Urothelium cell line (cell line): ENCODE data around the gene FBN3.
"Not testable (repeated sequence)": the region's sequence is repeated elsewhere in the genome, so short reads cannot be mapped to it uniquely, and the experiment has no call there.

Experiments
- DNase-seq: peaks from one replicate; pipeline ENCODE4 v3.0.0; 2011; ENCODE audit warnings: low spot score, mixed read lengths
- FAIRE-seq: peaks from 2 replicates; lab custom pipeline; 2011; peaks lifted over from hg19 to GRCh38; lab: Jason Lieb, UNC

Gene FBN3

DNA sequence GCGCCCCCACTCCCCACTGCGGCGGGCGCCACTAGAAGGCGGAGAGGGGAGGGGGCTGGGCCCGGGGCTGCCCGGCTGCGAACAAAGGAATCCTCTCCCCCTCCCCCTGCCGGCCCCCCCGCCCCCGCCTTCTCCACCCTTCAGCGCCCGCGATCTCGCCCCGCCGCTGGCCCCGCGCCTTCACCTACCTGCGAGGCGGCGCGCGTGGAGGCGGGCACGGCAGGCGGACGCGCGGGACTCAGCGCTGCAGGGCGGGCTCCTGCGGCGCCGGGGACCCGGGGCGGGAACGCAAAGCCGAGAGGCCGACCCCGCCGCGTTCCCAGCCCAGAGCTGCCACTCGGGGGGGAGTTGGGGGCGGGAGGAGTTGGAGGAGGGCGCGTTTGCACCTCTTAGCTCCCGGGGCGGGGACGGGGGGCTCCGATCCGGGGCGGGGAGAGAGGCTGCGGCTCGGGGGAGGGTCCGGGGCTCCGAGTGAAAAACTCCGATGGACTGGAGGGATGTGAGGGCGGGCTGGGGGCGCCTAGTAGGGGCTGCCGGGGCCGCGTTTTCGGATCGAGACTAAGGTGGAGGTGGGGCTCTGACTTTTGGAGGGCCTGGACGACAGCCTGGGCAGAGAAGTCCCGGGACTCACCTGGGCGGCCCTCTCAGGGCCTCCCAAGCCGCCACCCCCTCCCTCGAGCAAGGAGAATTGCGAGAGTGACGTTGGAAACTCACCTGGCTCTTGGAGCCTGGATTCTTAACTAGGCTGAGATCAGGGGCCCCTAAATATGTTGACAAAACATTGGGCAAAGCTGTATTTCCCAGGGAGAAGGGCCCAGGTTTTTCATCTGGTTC, at the start of gene FBN3:
FBN3 (minus strand) TSS at position 332 of the 834 bp plus-strand sequence. CDS start 2,112 bp downstream, outside the sequence.
- DNase-seq (no peak), FAIRE-seq (no peak)

DNA sequence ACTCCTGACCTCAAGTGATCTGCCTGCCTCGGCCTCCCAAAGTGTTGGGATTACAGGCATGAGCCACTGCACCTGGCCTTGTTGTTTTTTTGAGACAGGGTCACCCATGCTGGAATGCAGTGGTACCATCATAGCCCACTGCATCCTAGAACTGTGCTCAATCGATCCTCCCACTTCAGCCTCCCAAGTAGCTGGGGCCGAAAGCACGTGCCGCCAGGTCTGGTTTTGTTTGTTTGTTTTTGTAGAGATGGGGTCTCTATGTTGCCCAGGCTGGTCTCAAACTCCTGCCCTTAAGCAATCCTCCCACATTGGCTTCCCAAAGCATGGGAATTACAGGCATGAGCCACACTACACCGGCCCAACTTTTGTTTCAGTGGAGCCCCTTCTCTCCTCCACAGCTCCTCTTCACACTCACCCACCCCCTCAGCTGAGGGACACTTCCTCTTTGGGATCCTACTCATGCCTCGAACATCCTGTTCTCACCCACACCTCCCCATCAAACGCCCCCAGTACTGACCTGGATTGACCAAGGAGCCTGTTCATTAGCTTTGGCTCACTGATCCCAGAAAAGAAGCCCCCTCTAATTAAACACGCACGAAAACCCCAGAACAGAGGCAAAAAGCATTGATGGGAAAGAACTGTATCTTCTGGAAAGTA, 47.0 kb upstream of the FBN3 start:
- FAIRE-seq, result no peak

DNA sequence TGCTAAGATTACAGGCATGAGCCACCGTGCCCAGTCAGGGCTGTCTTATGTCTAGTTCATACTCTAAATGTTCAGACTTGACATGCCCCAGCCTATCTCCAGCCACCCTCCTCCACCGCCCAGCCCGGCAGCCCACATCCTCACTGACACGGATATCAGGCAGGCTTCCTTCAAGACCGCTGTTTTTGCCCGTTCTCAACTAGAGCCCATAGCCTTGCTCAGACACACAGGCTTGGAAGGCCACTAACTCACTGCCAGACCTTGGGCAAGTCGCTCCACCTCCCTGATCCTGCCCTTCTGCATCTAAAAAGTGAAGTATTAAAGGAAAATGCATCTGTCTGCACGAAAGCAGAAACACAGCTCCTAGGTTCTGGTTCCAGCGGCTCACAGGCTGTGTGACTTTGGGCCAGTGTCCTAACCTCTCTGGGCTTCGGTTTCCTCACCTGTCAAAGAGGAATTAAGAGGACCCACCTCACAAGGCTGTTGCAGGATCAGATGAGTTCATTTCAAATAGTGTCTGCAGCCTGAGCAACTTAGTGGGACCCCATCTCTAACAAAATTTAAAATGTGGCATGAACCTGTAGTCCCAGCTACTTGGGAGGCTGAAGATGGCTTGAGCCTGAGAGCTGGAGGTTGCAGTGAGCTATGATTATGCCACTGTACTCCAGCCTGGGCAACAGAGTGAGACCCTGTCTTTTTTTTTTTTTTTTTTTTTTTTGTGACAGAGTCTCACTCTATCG, 45.3 kb upstream of the FBN3 start:
- FAIRE-seq (no peak), DNase-seq (no peak)

More for the DNA sequence above, 47.0 kb upstream of the FBN3 start:
- no peak for DNase-seq

DNA sequence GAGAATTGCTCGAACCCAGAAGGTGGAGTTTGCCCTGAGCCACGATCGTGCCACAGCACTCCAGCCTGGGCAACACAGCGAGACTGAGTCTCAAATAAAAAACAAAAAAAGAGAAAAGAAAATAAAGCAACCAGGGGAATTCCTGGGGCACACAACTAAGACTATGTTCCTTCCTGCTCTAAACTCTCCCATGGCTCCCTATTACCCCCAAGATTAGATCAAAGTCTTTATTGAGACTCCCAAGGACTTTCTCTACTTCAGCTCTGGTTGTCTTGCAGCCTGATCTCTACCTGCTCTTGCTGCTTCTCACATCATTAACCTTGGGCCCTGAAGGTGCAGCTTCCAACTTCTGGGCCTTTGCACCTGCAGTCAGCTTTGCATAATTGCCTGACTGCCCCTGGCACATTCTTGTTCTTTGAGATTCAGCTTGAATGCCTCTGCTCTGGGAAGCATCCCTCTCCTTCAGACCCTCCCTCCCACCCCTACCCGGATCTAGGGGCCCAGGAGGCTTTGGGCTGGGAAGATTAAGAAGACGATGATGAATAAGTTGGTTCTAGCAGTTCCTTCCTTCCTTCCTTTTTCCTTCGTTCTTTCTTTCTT, 42.9 kb upstream of the FBN3 start:
- FAIRE-seq, result no peak
- no peak for DNase-seq

DNA sequence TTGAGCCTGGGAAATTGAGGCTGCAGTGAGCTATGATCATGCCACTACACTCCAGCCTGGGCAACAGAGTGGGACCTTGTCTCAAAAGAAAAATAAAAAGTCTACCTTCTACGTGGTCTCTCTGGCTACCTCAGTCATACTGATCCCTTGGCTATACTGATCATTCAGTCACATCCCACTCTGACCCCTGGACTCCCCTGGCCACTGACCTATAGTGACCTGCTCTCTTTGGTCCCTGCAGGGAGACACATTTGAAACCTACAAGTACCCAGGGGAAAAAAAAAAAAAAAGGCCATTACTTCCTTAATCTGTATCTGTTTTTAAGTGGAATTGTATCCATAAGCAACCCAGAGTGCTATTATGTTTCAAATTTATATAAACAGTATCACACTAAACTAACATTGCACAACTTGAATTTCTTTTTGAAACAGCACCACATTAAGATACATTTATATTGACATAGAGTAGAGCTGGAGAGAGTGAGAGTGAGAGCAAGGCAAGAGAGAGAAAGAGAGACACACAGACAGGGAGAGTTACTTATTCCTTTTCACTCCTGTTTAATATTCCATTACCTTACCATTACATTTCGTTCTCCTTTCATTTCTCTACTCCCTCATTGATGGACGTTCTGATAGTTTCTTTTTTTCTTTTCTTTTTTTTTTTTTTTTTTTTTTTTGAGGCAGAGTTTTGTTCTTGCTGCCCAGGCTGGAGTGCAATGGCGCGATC, 36.1 kb upstream of the FBN3 start:
- DNase-seq (no peak), FAIRE-seq (no peak)

DNA sequence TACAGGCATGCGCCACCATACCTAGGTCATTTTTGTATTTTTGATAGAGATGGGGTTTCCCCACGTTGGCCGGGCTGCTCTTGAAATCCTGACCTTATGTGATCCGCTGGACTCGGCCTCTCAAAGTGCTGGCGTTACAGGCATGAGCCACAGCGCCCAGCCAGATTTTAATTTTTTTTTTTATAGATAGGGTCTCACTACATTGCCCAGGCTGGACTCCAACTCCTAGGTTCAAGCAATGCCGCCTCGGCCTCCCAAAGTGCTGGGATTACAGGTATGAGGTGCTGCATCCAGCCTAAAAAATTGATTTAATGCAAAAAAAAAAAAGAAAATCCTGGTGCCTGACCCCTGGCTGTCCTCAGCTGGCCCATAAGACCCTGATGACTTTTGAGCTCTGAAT, 34.9 kb upstream of the FBN3 start:
- DNase-seq (no peak), FAIRE-seq (no peak)

DNA sequence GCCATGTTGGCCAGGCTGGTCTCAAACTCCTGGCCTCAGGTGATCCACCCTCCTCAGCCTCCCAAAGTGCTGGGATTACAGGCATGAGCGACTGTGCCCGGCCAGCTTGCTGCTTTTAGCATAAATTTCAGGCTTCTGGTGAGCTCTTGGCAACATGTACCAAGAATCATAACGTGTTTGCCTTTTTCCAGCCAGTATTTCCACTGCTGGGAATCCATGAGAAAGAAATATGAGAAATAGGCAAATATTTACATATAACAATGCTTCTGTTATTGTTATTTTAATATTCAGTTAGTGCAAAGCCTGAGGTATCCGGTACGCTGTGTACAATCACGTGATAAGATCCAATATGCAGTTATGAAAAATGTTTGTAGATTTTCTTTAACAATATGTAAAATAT, 30.6 kb upstream of the FBN3 start:
- no peak for DNase-seq

DNA sequence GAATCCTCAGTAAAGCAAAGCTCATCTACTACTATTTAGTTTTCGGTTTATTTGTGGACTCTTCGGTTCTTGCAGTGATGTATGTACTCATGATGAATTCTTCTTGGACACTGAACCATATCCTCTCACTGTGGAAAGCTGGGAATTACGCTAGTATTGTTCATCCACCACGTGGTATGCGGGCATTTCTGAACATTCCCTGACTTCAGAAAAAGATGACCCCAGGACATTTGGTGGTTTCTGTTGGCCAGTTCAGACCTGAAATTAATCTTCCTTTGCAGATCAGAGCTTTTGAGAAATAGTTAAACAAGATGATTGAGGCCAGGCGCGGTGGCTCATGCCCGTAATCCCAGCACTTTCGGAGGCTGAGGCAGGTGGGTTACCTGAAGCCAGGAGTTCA, 25.3 kb upstream of the FBN3 start:
- no peak for FAIRE-seq

More for the DNA sequence above, 30.6 kb upstream of the FBN3 start:
- no peak for FAIRE-seq

DNA sequence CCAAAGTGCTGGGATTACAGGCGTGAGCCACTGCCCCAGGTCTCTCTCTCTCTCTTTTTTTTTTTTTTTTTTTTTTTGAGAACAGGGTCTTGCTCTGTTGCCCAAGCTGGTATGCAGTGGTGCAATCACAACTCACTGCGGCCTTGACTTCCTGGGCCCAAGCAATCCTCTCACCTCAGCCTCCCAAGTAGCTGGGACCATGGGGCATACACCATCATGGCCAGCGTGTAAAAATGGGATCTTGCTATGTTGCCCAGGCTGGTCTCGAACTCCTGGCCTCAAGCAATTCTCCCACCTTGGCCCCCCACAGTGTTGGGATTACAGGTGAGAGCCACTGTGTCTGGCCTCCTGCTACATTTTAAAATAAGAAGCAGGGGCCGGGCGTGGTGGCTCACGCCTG, 19.1 kb upstream of the FBN3 start:
- FAIRE-seq, result no peak
- DNase-seq, result no peak

More for the DNA sequence above, 25.3 kb upstream of the FBN3 start:
- DNase-seq, result no peak

DNA sequence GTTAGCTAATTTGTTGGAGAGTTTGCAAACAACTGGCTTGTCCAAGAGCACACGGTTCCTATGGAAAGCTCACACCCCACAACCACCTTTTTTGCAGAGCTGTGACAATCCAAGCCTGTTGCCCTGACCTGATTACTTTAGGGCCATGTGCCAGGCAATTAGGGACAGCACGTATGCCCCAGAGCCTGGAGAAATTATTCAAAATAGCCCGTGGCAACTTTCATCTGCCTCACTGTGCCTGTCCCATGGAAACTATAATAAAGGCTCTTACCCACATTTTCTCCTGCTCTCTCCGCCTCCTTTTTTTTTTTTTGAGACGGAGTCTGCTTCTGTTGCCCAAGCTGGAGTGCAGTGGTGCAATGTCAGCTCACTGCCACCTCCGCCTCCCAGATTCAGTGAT, 18.6 kb upstream of the FBN3 start:
- no peak for FAIRE-seq
- no peak for DNase-seq

DNA sequence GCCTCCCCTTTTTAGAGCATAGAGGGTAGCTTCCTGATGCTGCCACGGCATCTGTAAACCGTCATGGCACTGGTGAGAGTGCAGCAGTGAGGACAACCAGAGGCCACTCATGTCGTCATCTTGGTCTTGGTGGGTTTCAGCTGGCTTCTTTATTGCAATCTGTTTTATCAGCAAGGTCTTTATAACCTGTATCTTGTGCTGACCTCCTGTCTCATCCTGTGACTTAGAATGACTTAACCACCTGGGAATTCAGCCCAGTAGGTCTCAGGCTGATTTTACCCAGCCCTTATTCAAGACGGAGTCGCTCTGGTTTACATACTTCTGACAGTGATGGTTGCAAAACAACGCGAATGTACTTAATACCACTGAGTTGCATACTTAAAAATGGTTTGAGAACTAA, 14.4 kb upstream of the FBN3 start:
- FAIRE-seq, result no peak

DNA sequence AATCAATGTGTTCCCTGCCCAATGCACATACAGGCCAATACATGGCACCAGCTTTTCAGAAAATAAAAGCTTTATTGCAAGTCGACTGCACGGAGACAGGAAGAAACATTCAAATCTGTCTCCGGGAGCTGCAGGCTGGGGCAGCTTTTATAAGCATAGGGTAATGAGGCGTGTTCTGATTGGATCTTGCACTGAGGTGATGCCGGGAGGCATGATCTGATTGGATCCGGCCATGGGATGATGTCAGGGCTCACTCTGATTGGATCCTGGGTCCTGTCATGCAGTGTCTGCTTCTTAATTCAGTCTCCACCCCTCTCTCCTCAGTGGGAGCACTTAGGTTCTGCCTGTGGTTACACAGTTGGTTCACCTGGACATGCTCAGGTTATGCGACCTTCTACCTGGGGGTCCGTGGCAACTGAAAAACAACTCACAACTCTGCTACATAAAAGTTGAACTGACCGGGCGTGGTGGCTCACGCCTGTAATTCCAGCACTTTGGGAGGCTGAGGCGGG, 11.8 kb upstream of the FBN3 start:
- no peak for FAIRE-seq
- no peak for DNase-seq

More for the DNA sequence above, 14.4 kb upstream of the FBN3 start:
- DNase-seq, result no peak

DNA sequence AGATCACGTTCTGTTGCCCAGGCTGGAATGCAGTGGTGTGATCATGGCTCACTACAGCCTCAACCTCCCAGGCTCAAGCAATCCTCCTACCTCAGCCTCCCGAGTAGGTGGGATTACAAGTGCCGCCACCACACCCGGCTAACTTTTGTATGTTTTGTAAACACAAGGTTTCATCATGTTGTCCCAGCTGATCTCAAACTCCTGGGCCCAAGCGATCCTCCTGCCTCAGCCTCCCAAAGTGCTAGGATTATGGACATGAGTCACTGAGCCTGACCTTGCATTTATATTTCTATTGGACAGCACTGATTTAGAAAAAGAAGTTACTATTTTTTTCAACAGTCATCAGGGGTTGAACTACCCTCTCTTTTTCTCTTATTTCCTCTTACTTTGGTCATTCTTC, 9.9 kb upstream of the FBN3 start:
- FAIRE-seq, DNase-seq: not testable (repeated sequence)

DNA sequence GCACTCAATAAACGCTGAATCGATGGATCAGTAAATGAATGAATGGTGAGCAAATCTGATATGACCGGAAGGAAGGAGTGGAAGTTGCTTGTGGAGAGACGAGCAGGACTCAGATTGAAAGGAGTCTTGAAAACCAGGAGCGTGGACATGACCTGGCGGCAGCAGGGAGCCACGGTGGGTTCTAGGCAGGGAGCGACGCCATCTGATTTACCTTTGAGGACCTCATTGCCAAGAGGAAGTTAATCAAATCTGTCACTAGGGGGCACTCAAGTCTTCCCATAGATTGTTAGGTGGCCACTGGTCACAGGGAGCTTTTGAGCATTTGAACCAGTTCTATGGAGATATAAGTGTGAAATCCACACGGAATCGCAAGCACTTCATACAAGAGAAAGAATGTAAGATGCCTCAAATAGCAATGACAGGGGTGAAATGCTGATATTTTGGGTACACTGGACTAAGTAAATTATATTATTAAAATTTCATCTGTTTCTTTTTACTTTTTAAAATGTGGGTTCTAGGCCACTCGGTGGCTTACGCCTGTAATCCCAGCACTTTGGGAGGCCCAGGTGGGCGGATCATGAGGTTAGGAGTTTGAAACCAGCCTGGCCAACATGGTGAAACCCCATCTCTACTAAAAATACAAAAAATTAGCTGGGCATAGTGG, 9.2 kb upstream of the FBN3 start:
- no peak for FAIRE-seq
- DNase-seq, result peak; percentile 36

DNA sequence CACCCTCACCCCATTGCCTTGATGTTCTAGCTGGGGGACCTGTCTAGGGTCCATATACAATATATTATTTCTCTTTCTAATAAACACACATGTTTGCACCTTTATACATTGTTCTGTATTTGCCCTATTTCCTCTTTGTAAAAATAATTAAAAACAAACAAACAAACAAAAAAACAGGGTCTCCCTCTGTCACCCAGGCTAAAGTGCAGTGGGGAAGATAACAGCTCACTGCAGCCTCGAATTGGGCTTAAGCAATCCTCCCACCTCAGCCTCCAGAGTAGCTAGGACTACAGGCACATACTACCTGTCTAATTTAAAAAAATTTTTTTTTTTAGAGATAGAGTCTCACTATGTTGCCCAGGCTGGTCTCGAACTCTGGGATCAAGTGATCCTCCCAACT, 5.9 kb upstream of the FBN3 start:
- no peak for FAIRE-seq
- DNase-seq, result no peak

DNA sequence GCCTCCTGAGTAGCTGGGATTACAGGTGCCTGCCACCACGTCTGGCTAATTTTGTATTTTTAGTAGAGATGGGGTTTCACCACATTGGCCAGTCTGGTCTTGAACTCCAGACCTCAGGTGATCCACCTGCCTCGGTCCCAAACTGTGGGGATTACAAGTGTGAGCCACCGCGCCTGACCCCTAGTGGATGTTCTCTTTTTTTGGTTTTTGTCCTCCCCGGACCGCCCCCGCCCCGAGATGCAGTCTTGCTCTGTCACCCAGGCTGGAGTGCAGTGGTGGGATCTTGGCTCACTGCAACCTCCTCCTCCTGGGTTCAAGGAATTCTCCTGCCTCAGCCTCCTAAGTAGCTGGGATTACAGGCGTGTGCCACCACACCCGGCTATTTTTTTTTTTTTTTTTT, 4.6 kb upstream of the FBN3 start:
- DNase-seq, FAIRE-seq: not testable (repeated sequence)

DNA sequence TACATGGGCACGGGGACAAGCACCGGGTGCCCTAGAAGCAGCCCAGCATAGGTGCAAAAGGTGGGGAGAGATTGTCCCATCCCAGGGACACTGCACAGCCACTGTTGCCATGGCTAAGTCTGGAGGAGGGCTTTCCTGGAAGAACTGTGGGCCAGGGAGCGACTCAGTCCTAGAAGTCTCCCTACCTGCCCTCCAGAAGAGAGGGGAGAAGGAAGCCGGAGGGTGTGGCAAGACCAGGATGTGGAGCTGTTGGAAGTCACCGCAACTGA, 2.3 kb upstream of the FBN3 start:
- DNase-seq (no peak), FAIRE-seq (no peak)

DNA sequence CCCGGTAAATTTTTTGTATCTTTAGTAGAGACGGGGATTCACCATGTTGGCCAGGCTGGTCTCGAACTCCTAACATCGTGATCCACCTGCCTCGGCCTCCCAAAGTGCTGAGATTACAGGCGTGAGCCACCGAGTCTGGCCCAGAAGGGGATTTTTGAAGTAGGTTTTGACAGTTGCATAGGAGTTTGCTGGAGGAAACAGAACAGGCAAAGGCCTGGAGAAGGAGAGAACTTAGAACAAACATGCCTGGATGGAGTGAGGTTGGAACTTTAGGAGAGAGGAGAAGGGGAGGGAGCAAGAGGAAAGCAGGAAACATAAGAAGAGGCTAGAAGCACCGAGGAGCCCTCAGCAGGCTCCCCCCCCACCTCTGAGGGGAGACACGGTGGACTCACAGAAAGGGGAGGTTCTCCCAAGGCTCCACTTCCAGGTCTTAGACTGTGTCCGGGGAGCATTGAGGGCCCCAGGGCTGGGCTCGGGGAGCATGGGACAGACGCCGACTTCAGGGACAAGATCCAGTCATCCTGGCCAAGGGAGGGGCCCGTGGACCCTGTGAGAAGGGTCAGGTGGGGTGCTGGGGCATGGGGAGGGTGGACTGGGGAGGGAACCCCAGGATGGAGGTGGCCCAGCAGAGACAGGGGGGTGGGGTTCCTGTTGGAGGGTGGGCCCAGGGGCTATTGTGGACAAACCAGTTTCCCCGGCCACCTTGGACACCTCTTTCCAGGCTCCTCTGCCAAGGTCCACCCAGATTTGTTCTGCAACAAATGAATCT, 1.8 kb upstream of the FBN3 start:
- FAIRE-seq (no peak), DNase-seq (no peak)

DNA sequence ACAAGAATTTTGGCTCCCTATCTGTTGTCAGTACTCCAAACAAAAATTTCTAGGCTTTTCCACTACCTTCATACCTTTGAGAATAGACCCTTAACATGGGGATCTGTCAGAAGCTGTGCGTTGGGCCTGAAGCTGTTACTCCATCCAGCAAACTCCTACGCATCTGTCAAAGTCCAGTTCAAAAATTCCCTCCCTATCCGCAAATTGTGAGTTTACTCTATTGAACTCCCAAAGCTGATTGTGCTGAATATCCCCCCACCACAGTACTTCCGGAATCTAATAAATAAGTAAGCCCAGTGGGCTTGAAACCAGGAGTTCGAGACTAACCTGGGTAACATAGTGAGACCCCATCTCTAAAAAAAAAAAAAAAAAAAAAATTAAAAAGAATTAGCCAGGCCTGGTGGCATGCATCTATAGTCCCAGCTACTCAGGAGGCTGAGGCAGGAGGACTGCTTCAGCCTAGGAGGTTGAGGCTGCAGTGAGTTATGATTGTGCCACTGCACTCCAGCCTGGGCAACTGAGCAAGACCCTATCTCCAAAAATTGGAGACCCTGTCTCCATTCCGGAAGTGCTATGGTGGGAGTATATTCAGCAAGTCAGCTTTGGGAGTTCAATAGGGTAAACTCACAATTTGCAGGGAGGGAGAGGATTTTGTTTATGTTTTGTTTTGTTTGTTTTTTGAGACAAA, 930 bp upstream of the FBN3 start:
- no peak for FAIRE-seq
- DNase-seq, result no peak
